DMS114 treated with DMSO at 0.1 percent for 48 hours (cell line): ENCODE measurements around the gene CACNA2D4.

Experiments
- DNase-seq: peaks from one replicate; lab custom pipeline; 2025; ENCODE audit not compliant: unreplicated experiment; lab: John Stamatoyannopoulos, UW

CACNA2D4 gene

GRCh38 chr12:1803736-1804135, 114.7 kb downstream of the CACNA2D4 start:
- no peak for DNase-seq

- DNase-seq, result no peak
Measured at GRCh38 chr12:1801303-1801975, 117.0 kb downstream of the CACNA2D4 start.

- no peak for DNase-seq
Measured at GRCh38 chr12:1800401-1801302, 117.8 kb downstream of the CACNA2D4 start.

GRCh38 chr12:1799882-1800400, 118.5 kb downstream of the CACNA2D4 start:
- no peak for DNase-seq

- no peak for DNase-seq
Measured at GRCh38 chr12:1799051-1799881, 119.2 kb downstream of the CACNA2D4 start.

- DNase-seq, result no peak
Measured at GRCh38 chr12:1798641-1799020, 119.8 kb downstream of the CACNA2D4 start.

- DNase-seq, result no peak
Measured at GRCh38 chr12:1797991-1798640, 120.3 kb downstream of the CACNA2D4 start.

GRCh38 chr12:1797011-1797901, 121.2 kb downstream of the CACNA2D4 start:
- DNase-seq, result no peak

- DNase-seq, result no peak
Measured at GRCh38 chr12:1796515-1797010, 121.9 kb downstream of the CACNA2D4 start.

- DNase-seq, result peak; percentile 73
Measured at GRCh38 chr12:1795785-1796514, 122.5 kb downstream of the CACNA2D4 start.

GRCh38 chr12:1795221-1795784, 123.1 kb downstream of the CACNA2D4 start:
- no peak for DNase-seq

- DNase-seq, result no peak
Measured at GRCh38 chr12:1794440-1795090, 123.9 kb downstream of the CACNA2D4 start.

GRCh38 chr12:1793426-1794210, 124.8 kb downstream of the CACNA2D4 start:
- no peak for DNase-seq

- no peak for DNase-seq
Measured at GRCh38 chr12:1792406-1792805, 126.0 kb downstream of the CACNA2D4 start.

- DNase-seq, result peak; percentile 66
Measured at GRCh38 chr12:1791104-1791841, 127.2 kb downstream of the CACNA2D4 start.

- no peak for DNase-seq
Measured at GRCh38 chr12:1790444-1790843, 128.0 kb downstream of the CACNA2D4 start.
